Right hindlimb (tissue), 1 donor: ENCODE results near the gene C1S.
"Not testable (repeated sequence)": the region's sequence is repeated elsewhere in the genome, so short reads cannot be mapped to it uniquely, and the experiment has no call there.

Experiments used
- DNase-seq: peaks from one replicate; pipeline ENCODE4 v3.0.0-alpha.2; 2018

C1S gene

DNA sequence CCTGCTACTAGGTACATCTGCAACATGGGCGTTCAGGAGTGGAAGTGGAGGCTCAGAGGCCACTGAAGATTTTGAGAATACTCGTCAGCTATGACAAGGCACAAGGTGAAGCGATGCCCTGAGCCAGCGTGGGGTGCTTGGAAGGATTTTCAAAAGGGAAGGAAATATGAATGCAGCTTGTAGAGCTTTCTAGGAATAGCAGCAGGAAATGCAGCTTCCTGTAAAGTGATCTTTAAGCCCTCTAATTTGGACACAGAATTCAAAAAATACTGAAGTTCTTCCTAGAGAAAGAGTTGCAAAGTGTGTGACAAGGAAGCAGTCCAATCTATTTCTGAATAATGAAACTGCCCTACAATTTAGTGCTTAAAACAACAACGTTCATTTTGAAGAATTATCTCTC lies 13.2 kb upstream of the C1S start:
- DNase-seq, result no peak

DNA sequence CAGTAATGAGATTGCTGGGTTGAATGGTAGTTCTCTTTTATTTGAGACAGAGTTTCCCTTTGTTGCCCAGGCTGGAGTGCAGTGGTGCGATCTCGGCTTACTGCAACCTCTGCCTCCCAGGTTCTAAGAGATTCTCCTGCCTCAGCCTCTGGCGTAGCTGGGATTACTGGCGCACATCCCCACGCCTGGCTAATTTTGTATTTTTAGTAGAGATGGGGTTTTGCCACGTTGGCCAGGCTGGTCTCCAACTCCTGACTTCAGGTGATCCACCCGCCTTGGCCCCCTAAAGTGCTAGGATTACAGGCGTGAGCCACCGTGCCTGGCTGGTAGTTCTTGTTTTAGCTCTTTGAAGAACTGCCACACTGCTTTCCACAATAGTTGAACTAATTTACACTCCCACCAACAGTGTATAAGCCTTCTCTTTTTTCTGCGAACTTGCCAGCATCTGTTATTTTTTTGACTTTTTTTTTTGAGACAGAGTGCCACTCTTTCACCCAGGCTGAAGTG lies 11.0 kb upstream of the C1S start:
- not testable (repeated sequence) for DNase-seq

DNA sequence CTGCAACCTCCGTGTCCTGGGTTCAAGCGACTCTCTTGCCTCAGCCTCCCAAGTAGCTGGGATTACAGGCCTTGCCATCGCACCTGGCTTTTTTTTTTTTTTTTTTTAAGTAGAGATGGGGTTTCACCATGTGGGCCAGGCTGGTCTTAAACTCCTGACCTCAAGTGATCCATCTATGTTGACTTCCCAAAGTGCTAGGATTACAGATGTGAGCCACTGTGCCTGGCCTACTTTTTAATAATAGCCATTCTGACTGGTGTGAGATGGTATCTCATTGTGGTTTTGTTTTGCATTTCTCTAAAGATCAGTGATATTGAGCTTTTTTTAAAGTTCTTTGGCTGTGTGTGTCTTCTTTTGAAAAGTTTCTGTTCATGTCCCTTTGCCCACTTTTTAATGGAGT lies 10.5 kb upstream of the C1S start:
- not testable (repeated sequence) for DNase-seq

DNA sequence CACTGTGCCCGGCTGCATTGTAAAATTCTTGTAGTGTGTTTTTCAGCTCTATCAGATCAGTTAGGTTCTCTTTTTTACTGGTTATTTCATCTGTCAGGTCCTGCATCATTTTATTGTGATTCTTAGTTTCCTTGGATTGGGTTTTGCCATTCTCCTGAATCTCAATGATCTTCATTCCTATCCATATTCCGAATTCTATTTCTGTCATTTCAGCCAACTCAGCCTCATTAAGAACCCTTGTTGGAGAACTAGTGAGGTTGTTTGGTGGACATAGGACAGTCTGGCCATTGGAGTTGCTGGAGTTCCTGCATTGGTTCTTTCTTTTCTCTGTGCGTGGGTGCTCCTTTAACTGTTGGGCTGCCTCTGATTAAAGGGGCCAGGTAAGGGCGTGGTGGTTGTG lies 5.6 kb upstream of the C1S start:
- DNase-seq, result no peak

DNA sequence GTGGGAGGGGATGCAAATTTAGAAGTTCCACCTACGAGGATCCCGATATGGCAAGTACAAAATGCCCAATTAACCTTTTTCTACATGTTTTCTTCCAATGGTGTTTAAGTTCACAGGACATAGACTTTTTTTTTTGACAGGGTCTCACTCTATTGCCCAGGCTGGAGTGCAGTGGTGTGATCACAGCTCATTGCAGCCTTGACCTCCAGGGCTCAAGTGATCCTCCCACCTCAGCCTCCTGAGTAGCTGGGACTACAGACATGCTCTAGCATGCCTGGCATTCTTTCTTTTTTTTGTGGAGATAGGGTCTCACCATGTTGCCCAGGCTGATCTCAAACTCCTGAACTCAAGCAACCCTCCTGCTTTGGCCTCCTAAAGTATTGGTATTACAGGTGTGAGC lies 4.8 kb upstream of the C1S start:
- DNase-seq, result not testable (repeated sequence)

DNA sequence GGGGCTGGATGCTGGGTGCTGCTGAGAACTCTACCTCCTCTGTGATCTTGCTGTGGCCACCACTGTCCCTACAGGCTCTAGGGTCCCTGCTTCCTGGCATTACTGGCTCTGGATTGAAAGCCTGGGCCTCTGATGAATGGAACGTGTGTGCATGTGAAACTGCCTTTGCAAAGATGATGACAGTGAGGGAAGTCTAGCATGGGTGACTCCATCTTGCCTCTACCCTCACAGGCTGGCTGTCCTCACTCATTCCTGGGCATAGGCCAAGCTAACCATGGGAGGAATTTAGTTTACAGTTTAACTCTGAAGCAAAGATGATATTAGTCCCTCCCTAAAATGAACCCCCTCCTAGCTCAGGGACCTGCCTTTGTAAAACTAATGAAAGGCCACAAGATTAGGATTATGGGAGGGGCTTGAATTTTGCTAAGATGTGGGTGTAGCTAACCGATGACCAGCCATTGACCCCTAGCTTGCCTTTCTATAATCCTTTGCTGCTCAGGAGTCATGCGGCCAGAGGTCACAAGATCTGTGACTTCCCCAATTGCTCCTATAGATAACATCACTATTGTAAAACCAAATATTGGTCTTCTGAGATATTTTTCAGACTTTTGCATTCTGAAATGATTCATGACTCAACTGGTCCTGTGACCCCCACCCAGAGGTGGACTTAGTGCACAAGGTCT lies 2.2 kb upstream of the C1S start:
- DNase-seq, result no peak

DNA sequence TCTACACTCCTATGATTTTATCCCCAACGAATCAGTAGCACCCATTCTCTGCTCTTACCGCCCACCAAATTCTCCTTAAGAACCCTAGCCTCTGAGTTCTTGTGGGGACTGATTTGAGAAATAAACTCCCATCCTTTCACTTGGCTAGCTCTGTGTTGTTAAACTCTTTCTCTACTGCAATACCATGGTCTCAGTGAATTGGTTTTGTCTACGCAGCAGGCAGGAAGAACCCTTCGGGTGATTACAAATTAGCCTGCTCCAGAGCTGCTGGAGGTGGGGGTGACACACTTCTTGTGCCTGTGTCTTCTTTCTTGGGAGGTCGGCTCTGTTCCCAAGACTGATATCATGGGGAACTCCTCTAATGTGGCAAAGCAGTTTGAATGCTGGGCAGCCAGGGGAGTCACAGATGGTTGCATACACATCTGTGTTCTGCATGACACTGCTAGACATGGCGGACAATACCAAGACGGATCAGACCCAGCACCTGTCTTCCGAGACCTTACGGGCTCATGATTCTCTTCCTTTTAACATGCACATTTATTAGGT lies 1.6 kb upstream of the C1S start:
- DNase-seq, result no peak

DNA sequence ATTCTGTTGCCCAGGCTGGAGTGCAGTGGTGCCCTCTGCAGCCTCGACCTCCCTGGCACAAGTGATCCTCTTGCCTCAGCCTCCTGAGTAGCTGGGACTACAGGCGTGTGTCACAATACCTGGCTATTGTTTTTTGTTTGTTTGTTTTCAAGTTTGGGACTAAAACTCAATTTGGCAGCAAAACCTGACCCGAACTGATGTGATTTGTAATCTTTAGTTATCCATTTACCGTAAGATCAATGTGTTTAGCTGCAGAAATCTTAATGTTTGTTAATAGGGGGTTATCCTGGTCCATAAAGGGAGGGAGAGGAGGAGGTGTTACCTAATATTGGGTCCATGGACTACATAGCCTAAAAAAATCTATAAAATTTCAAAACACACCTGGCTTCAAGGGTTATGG lies 738 bp upstream of the C1S start:
- DNase-seq, result no peak

DNA sequence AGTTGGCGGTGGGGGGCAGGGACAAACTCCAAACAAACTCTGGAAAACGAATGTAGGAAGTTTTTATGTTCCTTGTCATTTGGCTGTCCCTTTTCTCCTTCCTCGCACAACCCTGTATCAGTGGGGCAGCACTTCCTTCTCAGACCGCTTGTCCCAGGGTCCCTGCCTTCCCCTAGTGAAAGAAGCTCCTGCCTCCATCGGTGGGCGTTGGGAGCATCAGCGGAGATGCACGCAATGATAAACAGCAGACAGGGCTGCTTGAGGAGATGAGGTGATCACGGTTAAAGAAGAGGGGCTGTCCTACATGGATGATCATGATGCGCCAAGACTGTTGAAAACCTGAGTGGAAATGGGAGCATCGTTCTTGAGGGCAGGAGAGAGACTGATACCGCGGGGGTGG lies 620 bp downstream of the C1S start:
- DNase-seq, result no peak

DNA sequence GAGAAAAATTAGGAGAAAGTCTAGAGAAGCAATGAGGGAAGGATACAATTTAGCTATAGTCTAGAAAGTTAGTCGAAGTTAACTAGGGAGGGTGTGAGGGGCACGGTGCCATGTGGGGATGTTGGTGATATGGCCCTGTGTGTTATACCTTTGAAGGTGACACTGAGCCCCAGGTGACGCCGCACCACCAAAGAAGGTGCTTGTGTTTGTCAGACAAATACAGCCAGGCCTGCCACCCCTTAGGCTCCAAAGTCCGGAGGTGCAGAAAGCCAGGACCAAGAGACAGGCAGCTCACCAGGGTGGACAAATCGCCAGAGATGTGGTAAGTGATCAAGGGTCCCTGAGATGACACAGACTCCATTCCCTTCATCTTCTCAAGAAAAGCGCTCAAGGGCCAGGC lies 1.1 kb downstream of the C1S start:
- DNase-seq, result no peak

DNA sequence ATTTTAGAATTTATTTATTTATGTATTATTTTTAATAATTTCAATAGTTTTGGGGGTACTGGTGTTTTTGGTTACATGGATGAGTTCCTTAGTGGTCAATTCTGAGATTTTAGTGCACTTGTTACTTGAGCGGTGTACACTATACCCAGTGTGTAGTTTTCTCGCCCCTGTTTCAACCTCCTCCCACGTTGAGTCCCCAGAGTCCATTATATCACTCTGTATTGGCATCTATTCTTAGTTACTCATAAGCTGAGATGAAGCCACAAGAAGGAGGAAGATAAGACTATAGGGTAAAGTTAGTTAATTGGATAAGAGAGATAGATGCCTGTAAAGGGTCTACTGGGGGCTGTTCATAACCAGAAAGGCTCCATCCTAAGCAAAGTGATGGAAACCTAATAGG lies 4.0 kb downstream of the C1S start:
- no peak for DNase-seq

DNA sequence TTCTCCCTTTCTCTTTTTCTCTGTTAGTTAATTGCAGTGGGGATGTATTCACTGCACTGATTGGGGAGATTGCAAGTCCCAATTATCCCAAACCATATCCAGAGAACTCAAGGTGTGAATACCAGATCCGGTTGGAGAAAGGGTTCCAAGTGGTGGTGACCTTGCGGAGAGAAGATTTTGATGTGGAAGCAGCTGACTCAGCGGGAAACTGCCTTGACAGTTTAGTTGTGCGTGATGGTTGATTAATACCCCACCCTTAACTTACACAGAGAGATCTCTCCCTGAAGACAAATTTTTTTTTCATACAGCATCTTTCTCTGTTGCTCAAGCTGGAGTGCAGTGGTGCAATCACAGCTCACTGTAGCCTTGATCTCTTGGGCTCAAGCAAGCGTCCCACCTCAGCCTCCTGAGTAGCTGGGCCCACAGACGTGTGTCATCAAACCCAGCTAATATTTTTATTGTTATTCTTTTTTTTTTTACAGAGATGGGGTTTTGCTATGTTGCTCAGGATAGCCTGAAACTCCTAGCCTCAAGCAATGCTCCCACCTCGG lies 4.6 kb downstream of the C1S start:
- DNase-seq, result no peak

DNA sequence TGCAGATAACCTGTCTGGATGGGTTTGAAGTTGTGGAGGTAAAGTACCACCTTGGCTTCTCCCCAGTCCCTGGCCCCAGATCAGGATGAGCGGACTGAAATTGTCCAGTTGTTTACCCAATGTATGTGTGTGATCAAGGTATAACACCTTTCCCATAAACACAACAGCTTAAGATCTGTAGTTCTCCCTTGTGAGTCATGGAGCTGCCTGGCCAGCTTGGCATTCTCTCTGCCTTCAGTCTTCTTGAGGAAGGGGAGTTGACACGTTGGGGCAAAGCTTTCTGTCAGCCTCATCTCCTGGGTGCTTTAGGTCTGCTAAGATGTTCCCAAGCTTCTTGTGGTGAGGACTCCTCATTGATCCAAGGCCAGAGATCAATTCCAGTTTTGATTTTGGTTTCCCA lies 6.1 kb downstream of the C1S start:
- DNase-seq, result no peak

DNA sequence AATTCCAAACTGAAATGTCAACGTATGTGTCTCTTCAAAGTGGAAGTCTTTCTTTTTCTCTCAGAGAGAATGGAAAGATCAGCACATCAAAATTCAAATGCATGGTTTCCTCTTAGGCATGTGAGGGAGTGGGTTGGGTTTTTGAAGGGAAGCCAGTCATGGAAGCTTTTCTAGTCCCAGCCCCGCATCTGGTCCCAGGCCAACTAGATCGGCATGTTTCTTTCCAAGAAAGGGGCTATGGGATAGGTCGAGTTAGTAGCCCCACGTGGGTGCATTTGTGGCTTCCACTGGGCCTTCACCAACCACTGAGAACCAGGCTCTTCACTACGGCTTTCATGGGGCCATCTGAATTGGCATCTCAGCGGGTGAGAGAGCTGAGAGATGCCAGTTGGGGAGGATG lies 6.6 kb downstream of the C1S start:
- no peak for DNase-seq

DNA sequence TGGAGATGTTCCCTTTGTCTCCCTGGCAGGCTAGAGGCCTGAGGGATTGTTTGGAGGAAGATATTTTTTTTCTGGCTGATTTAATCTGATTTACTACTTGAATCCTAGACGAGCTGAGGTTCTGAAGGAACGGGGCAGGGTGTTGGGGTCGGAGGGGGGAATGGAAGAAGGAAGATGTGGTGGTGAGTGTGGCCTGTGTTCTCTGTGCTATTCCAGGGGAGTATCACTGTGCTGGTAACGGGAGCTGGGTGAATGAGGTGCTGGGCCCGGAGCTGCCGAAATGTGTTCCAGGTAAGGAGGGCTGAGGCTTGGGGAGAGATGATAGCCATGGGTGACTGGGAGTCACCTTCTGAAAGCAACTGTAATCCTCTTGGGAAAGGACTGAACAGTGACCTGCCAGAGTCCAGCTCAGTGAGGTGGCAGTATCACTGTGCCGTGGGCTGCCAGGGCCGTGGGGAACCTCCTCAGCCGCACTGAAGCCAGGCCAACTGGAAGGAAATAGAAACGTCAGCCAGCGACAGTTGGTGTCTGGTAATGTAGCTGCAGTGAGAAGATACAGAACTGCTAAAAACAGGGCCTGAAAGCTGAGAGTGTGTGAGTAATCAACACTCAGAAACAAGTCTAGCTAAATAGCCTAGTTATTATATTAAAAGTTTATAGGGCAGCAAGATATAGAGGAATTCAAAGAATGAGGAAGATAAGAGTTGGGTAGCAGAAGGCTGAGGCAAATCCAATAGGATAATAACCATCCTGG lies 7.9 kb downstream of the C1S start:
- DNase-seq, result no peak

DNA sequence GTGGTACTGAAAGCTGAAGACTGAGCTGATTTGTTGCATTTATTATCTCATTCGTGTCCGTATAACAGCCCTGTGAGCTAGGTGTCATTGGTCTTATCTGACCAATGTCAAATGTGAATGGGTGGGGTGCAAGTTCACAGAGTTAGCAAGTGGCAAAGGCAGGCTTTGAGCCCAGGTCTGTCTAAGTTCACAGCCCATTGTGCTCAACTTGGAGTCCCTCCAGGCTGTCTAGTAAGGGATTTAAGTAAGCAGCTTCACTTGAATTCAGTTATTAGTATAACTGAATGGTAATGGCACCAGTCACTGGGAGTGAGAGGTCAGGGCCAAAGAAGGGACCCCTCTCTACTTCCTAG lies 8.5 kb downstream of the C1S start:
- DNase-seq, result no peak

DNA sequence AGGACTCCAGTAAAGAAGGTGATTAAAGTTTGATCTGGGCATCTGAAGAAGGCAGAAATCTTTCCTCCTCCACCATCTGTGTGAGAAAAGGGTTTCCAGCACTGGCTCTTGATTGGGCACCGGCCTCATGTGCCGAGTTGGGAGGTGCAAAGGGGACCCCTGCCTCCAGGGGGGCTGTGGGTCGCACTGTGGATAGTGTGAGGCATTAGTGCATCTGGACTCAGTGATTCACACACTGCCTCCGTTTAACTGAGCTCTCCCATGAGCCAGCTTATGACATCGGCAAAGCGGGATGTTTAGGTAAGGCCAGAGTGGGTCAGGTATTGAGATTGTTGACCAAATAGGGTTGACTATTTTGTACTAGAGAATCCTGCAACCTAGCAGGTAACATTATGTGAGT lies 8.9 kb downstream of the C1S start:
- DNase-seq, result no peak

DNA sequence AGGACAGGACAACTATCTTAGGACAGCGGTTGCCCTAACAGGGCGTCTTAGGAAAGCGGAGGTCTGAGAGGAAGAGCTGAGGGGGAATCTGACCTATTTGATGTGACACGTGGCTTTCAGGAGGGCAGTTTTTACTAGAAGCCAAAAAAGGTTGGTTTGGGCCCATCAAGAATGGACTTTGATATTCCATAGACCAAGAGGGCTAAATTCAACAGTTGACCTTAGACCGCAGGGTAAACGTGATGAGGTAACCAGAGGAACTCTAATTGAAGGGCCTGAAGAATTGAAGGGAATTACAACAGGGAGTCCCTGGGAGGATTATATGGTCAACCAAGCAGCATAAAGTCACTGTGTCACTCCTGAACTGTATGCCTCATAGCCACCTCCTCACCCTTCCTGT lies 11.5 kb downstream of the C1S start:
- no peak for DNase-seq

DNA sequence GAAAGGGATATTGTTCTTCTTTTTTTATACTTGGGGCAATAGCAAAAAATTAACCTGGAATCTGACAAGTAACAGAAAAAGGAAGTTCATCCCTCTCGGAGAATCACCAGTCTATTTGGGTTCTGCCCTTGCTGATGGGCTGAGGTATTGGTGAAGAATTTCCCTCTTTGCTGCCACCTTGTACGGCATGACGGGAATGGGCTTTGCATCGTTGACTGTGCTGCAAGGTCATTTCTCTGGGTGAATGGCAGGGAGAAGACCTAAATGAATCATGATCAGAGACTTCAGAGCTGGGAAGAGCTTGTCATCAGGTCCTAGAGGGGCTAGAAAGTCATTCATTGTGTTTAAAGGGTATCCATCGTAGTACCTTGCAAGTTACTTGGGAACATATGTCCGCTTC lies 12.0 kb downstream of the C1S start:
- no peak for DNase-seq

DNA sequence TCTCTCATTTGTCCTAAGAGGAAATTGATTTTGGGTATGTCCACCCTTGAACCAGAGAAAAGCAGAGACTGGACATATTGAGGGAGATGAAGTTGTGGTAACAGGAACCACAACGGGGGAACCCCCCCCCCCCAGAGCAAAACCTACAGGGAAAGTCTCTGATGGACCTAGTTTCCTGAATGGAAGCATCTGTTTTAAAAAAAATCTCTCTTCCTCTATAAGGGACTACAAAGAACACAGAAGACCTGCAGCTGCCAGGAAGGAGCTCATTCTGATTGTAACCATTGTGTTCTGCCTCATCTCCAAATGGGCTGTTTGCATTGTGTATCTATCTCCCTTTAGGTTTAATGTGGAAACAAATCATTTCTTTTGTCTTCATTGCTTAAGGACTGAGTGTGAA lies 13.4 kb downstream of the C1S start:
- no peak for DNase-seq

DNA sequence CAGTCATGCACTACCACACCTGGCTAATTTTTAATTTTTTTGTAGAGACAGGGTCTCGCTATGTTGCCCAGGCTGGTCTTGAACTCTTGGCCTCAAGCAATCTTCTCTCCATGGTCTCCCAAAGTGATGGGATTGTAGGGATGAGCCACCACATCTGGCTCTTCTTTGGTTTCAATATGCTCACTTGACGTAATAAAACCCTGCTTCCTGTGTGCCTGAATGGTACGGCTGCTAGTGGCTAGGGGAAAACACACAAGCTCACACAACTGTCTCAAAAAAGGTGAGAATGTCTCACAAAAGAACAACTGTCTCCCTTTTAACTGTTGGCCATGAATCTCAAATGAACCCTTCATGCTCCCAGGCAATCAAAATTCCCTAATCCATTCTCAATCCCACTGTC lies 15.0 kb downstream of the C1S start:
- DNase-seq, result no peak

DNA sequence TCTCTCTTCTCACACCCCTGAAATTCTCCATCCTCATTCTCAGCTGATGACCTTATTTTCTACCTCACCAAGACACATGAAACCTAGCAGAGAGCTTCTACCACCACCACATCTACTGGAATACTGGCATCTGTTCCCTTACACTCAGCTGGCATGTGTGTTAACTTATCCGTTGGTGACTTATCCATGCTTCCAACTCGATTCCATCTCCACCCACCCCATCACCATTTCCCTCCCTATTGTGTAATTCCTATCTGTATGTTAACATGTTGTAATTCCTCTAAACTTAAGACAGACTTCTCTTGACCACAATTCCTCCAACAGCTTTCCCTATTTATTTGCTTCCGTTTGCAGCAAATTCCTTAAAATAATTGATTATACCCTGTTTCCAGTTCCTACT lies 15.4 kb downstream of the C1S start:
- DNase-seq, result no peak

DNA sequence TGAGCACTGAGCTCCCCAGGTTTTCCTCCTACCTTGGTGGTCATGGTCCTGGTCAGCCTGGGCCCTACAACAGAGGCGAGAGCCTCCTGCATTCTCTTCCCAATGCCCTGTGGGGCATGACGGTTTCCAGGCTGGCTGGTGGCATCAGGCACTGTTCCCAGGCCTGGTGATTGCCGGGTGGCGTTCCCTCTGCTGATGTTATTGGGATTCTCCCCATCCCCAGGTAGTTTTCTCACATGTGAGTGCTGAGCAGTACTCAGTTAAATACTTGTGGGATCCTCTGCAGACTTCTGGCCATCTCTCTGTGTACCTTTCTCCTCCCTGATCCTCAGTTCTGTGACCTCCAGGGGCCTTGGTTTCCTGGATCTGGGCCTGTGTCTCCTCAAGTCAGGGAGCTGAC lies 16.0 kb downstream of the C1S start:
- DNase-seq, result no peak

DNA sequence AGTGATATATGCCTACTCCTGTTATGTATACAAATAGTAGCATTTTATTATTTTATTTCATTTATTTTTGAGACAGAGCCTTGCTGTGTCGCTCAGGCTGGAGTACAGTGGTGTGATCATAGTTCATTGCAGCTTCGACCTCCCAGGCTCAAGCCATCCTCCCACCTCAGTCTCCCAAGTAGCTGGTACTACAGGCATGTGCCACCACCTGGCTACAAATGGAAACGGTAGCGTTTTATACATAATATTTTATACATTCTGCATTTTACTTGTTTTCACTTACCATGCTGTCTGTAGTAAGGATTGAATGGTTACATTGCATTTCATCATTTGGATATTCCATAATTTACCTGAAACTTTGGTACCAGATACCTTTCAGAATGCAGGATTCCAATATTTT lies 17.6 kb downstream of the C1S start:
- no peak for DNase-seq

DNA sequence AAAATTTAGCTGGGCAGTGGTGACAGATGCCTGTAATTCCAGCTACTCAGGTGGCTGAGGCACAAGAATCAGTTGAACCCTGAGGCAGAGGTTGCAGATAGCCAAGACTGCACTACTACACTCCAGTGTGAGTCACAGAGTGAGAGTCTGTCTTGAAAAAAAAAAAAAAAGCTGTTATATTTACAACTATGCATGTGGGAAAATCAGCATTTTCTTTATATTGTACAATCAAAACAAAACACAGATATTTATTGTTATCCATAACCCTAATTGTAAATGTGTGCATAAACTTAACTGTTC lies 19.3 kb downstream of the C1S start:
- no peak for DNase-seq
